OCI-LY7 (cell line): ENCODE results near the gene DUSP9.

Experiments used
- EZH2phosphoT487 ChIP-seq: fragments of 200-600 bp; sonication (generic); IDR thresholded peaks from 2 replicates; pipeline ENCODE4 v1.6.1; 2018; ENCODE audit warnings: low read depth, borderline replicate concordance, mild to moderate bottlenecking, mixed run types, antibody characterized with exemption, low read length, moderate library complexity, mixed read lengths
- TF ChIP-seq, protein P1 (sequence below): fragments of 200-600 bp; sonication (generic); conservative IDR thresholded peaks from 2 replicates; pipeline ENCODE4 v1.5.1; 2014; ENCODE audit warnings: mild to moderate bottlenecking, antibody characterized with exemption, low read length, moderate library complexity, mixed read lengths

DNA sequence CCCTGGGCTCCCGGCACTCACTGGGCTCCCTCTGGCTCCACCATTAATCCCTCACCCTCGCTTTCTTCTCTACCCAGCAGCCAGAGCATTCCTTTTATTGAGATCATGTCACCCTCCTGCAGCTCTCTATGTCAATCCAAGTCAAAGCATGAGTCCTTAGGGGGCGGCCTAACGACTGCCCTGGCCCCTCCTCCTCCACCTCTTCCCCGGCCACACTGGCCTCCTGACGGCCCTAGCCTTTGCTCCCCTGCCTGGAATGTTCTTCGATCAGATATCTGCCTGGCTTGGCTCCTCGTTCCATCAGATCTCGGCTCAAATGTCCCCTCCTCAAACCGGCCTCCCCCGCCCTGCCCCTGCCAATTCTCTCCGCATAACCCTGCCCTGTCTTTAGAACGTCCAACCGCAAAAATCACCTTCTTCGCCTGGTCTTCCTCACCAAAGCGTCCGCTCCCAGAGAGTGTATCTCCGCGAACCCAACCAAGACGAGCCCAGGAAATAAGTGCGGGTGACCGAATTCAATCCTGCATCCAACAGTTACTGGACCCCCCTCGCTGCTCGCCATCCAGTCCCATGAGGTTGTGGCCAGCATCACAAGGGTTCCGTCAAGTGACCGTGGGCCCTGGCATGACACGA is 27.3 kb downstream of the DUSP9 start:
- TF ChIP-seq, protein P1, sequence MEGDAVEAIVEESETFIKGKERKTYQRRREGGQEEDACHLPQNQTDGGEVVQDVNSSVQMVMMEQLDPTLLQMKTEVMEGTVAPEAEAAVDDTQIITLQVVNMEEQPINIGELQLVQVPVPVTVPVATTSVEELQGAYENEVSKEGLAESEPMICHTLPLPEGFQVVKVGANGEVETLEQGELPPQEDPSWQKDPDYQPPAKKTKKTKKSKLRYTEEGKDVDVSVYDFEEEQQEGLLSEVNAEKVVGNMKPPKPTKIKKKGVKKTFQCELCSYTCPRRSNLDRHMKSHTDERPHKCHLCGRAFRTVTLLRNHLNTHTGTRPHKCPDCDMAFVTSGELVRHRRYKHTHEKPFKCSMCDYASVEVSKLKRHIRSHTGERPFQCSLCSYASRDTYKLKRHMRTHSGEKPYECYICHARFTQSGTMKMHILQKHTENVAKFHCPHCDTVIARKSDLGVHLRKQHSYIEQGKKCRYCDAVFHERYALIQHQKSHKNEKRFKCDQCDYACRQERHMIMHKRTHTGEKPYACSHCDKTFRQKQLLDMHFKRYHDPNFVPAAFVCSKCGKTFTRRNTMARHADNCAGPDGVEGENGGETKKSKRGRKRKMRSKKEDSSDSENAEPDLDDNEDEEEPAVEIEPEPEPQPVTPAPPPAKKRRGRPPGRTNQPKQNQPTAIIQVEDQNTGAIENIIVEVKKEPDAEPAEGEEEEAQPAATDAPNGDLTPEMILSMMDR = no peak
- TF ChIP-seq EZH2phosphoT487 = no peak
